ENCODE data around the gene ASL.
"Not testable (repeated sequence)": the region's sequence is repeated elsewhere in the genome, so short reads cannot be mapped to it uniquely, and the experiment has no call there.

The ASL gene

GRCh38 chr7:66100408-66101050 lies 24.9 kb downstream of the ASL start:
- no peak for DNase-seq
- Histone ChIP-seq H3K27ac (ENCODE audit: low read length) (peak overlapping the region; percentile 55; the same call in 1 of the 2 replicates), H3K9me3 (replicated peaks; ENCODE audit: insufficient read depth, low read length) (no peaks in the 10 kb centered on the region), H3K79me2 (ENCODE audit: low read length) (no peaks in the 10 kb centered on the region), H3K36me3 (replicated peaks; ENCODE audit: insufficient read depth, low read length) (no peaks in the 10 kb centered on the region), H3K4me1 (ENCODE audit: low read length) (0 out of 2 replicates have a peak, but pooled peaks cover 3% of the 10 kb centered on the region), H3K9me2 (replicated peaks; ENCODE audit: insufficient read depth, low read length) (no peaks in the 10 kb centered on the region), H3K27me3 (replicated peaks; ENCODE audit: insufficient read depth, low read length) (no peaks in the 10 kb centered on the region), H3K4me3 (ENCODE audit: low read length) (peak overlapping the region; percentile 62), H3K9ac (ENCODE audit: low read length) (peak overlapping the region; percentile 57; the same call in 1 of the 2 replicates), H2AFZ (ENCODE audit: low read length) (peak overlapping the region; percentile 97), H4K20me1 (ENCODE audit: insufficient read depth, low read length) (no peaks in the 10 kb centered on the region), H3F3A (ENCODE audit: insufficient read depth, low read length) (peaks cover 8% of the 10 kb centered on the region), H3K4me2 (ENCODE audit: low read depth, low read length) (peak overlapping the region; percentile 69)
- TF ChIP-seq EZH2 (optimal IDR thresholded peaks at IDR 0.05; ENCODE audit: low read depth, low read length), result no peak

GRCh38 chr7:66102168-66102567 lies 26.5 kb downstream of the ASL start:
- not testable (repeated sequence) for H2AFZ ChIP-seq (ENCODE audit: low read length); H3K79me2 ChIP-seq (ENCODE audit: low read length); H3K4me2 ChIP-seq (ENCODE audit: low read depth, low read length); H3K4me1 ChIP-seq (ENCODE audit: low read length); DNase-seq; H3K36me3 ChIP-seq (replicated peaks; ENCODE audit: insufficient read depth, low read length); H3K9ac ChIP-seq (ENCODE audit: low read length); H3K9me2 ChIP-seq (replicated peaks; ENCODE audit: insufficient read depth, low read length); H3K27ac ChIP-seq (ENCODE audit: low read length); H3K9me3 ChIP-seq (replicated peaks; ENCODE audit: insufficient read depth, low read length); H3K27me3 ChIP-seq (replicated peaks; ENCODE audit: insufficient read depth, low read length); H3F3A ChIP-seq (ENCODE audit: insufficient read depth, low read length); H4K20me1 ChIP-seq (ENCODE audit: insufficient read depth, low read length); H3K4me3 ChIP-seq (ENCODE audit: low read length)

GRCh38 chr7:66103994-66104393 lies 28.4 kb downstream of the ASL start:
- not testable (repeated sequence) for H3K27ac ChIP-seq (ENCODE audit: low read length); H3K79me2 ChIP-seq (ENCODE audit: low read length); H3K9ac ChIP-seq (ENCODE audit: low read length); H3K4me3 ChIP-seq (ENCODE audit: low read length); H3K4me2 ChIP-seq (ENCODE audit: low read depth, low read length); H3K9me2 ChIP-seq (replicated peaks; ENCODE audit: insufficient read depth, low read length); DNase-seq; H3K27me3 ChIP-seq (replicated peaks; ENCODE audit: insufficient read depth, low read length); H3K9me3 ChIP-seq (replicated peaks; ENCODE audit: insufficient read depth, low read length); H4K20me1 ChIP-seq (ENCODE audit: insufficient read depth, low read length); H3K4me1 ChIP-seq (ENCODE audit: low read length); H3K36me3 ChIP-seq (replicated peaks; ENCODE audit: insufficient read depth, low read length); H2AFZ ChIP-seq (ENCODE audit: low read length); H3F3A ChIP-seq (ENCODE audit: insufficient read depth, low read length)

GRCh38 chr7:66105263-66105748 lies 29.7 kb downstream of the ASL start:
- DNase-seq, result no peak
- Histone ChIP-seq H3F3A (ENCODE audit: insufficient read depth, low read length) (no peaks in the 10 kb centered on the region; the same call in none of the 2 replicates), H3K9me3 (replicated peaks; ENCODE audit: insufficient read depth, low read length) (no peaks in the 10 kb centered on the region), H3K27me3 (replicated peaks; ENCODE audit: insufficient read depth, low read length) (no peaks in the 10 kb centered on the region), H3K4me2 (ENCODE audit: low read depth, low read length) (no peak overlapping the region), H3K36me3 (replicated peaks; ENCODE audit: insufficient read depth, low read length) (no peaks in the 10 kb centered on the region), H3K9me2 (replicated peaks; ENCODE audit: insufficient read depth, low read length) (no peaks in the 10 kb centered on the region), H3K9ac (ENCODE audit: low read length) (no peak overlapping the region), H3K4me1 (ENCODE audit: low read length) (no peaks in the 10 kb centered on the region), H4K20me1 (ENCODE audit: insufficient read depth, low read length) (no peaks in the 10 kb centered on the region), H3K27ac (ENCODE audit: low read length) (no peak overlapping the region), H2AFZ (ENCODE audit: low read length) (no peak overlapping the region), H3K4me3 (ENCODE audit: low read length) (no peak overlapping the region), H3K79me2 (ENCODE audit: low read length) (no peaks in the 10 kb centered on the region)
- no peak for TF ChIP-seq EZH2 (optimal IDR thresholded peaks at IDR 0.05; ENCODE audit: low read depth, low read length)
- TF ChIP-seq EZH2phosphoT487 (IDR thresholded peaks at IDR 0.05; ENCODE audit: low read length), result no peak
- no peak for TF ChIP-seq CTCF (IDR thresholded peaks at IDR 0.05; ENCODE audit: low read length)

- H3K4me2 ChIP-seq (ENCODE audit: low read depth, low read length), result not testable (repeated sequence)
These were observed 32.8 kb downstream of the ASL start for GRCh38 chr7:66108410-66108809.

More at GRCh38 chr7:66108410-66108809, 32.8 kb downstream of the ASL start:
- not testable (repeated sequence) for H3K27ac ChIP-seq (ENCODE audit: low read length); H3K4me3 ChIP-seq (ENCODE audit: low read length); H3K9ac ChIP-seq (ENCODE audit: low read length); H3F3A ChIP-seq (ENCODE audit: insufficient read depth, low read length); H3K9me2 ChIP-seq (replicated peaks; ENCODE audit: insufficient read depth, low read length); H3K9me3 ChIP-seq (replicated peaks; ENCODE audit: insufficient read depth, low read length); H3K36me3 ChIP-seq (replicated peaks; ENCODE audit: insufficient read depth, low read length); H3K79me2 ChIP-seq (ENCODE audit: low read length); H2AFZ ChIP-seq (ENCODE audit: low read length); DNase-seq; H3K4me1 ChIP-seq (ENCODE audit: low read length); H4K20me1 ChIP-seq (ENCODE audit: insufficient read depth, low read length); H3K27me3 ChIP-seq (replicated peaks; ENCODE audit: insufficient read depth, low read length)
